Measurements from ENCODE around the gene CDC42BPG. TPM values are rescaled to one million over a fixed set of nuclear protein-coding genes. Genes with fewer than 3 reads are reported as not detected.

CDC42BPG gene
- total RNA-seq, 1 donor = under 0.01 TPM

GRCh38 chr11:64878494-64879243, 34.2 kb upstream of the CDC42BPG start, which contains the start of gene EHD1:
EHD1 (minus strand) TSS chr11:64878621; CDS start chr11:64878464, 157 bp downstream.
- peak; percentile 97 for DNase-seq (ENCODE audit: low read depth)
- TF ChIP-seq CTCF (IDR thresholded peaks at IDR 0.05; ENCODE audit: insufficient read depth, low read depth, low read length) = peak; percentile 48

GRCh38 chr11:64878223-64878493, 33.7 kb upstream of the CDC42BPG start:
- peak overlapping the region; percentile 97 for H3K4me3 ChIP-seq (ENCODE audit: low read depth, low read length)
- no peak for DNase-seq (ENCODE audit: low read depth)
- no peak for TF ChIP-seq CTCF (IDR thresholded peaks at IDR 0.05; ENCODE audit: insufficient read depth, low read depth, low read length)

More at GRCh38 chr11:64878494-64879243, 34.2 kb upstream of the CDC42BPG start, which contains the start of gene EHD1:
- peak within 1 kb of the TSS; percentile 97 for H3K4me3 ChIP-seq (ENCODE audit: low read depth, low read length)

GRCh38 chr11:64877390-64878222, 33.2 kb upstream of the CDC42BPG start:
- H3K4me3 ChIP-seq (ENCODE audit: low read depth, low read length) = peak overlapping the region; percentile 97
- no peak for DNase-seq (ENCODE audit: low read depth)
- no peak for TF ChIP-seq CTCF (IDR thresholded peaks at IDR 0.05; ENCODE audit: insufficient read depth, low read depth, low read length)

- H3K4me3 ChIP-seq (ENCODE audit: low read depth, low read length) = peak overlapping the region; percentile 97
- DNase-seq (ENCODE audit: low read depth) = no peak
These were observed 32.4 kb upstream of the CDC42BPG start for GRCh38 chr11:64876835-64877341.

GRCh38 chr11:64876229-64876750, 31.8 kb upstream of the CDC42BPG start:
- TF ChIP-seq CTCF (IDR thresholded peaks at IDR 0.05; ENCODE audit: insufficient read depth, low read depth, low read length) = no peak

More at GRCh38 chr11:64876835-64877341, 32.4 kb upstream of the CDC42BPG start:
- TF ChIP-seq CTCF (IDR thresholded peaks at IDR 0.05; ENCODE audit: insufficient read depth, low read depth, low read length) = no peak

GRCh38 chr11:64875369-64876228, 31.1 kb upstream of the CDC42BPG start:
- peak; percentile 10 for TF ChIP-seq CTCF (IDR thresholded peaks at IDR 0.05; ENCODE audit: insufficient read depth, low read depth, low read length)
- H3K4me3 ChIP-seq (ENCODE audit: low read depth, low read length) = peak overlapping the region; percentile 97
- no peak for DNase-seq (ENCODE audit: low read depth)

More at GRCh38 chr11:64876229-64876750, 31.8 kb upstream of the CDC42BPG start:
- DNase-seq (ENCODE audit: low read depth) = no peak
- peak overlapping the region; percentile 97 for H3K4me3 ChIP-seq (ENCODE audit: low read depth, low read length)
